NT2/D1 (cell line): ENCODE measurements around the gene CSNK2A1.

Experiments
- DNase-seq: peaks from one replicate; pipeline ENCODE4 v3.0.0-alpha.2; 2011; ENCODE audit warnings: low read depth, low spot score
- H3K27me3 ChIP-seq: 2 replicates; pipeline ENCODE4 v1.6.0; 2011; ENCODE audit warnings: mild to moderate bottlenecking; ENCODE audit not compliant: insufficient read length, insufficient read depth
- H3K36me3 ChIP-seq: 2 replicates; pipeline ENCODE4 v1.6.1; 2011; ENCODE audit warnings: mild to moderate bottlenecking, low read length, mixed read lengths; ENCODE audit not compliant: insufficient read depth, insufficient read length
- H3K4me1 ChIP-seq: 2 replicates; pipeline ENCODE4 v1.5.1; 2011; ENCODE audit not compliant: insufficient read depth, insufficient read length
- H3K4me3 ChIP-seq: 2 replicates; pipeline ENCODE4 v1.5.1; 2011; ENCODE audit warnings: low read depth; ENCODE audit not compliant: insufficient read length
- H3K9ac ChIP-seq: 2 replicates; pipeline ENCODE4 v1.6.0; 2011; ENCODE audit warnings: low read depth; ENCODE audit not compliant: insufficient read length
- H3K9me3 ChIP-seq: 2 replicates; pipeline ENCODE4 v1.5.1; 2011; ENCODE audit warnings: mild to moderate bottlenecking, low read length; ENCODE audit not compliant: insufficient read depth
- SUZ12 ChIP-seq: IDR thresholded peaks from 2 replicates; pipeline ENCODE4 v1.6.1; 2011; ENCODE audit not compliant: insufficient read length, insufficient read depth; ENCODE audit errors: extremely low read depth
- YY1 ChIP-seq: IDR thresholded peaks from 2 replicates; pipeline ENCODE4 v1.6.1; 2011; ENCODE audit not compliant: insufficient read length, insufficient read depth
- ZNF274 ChIP-seq: IDR thresholded peaks from 2 replicates; pipeline ENCODE4 v1.6.1; 2011; ENCODE audit warnings: mild to moderate bottlenecking, low read depth, low read length

The CSNK2A1 gene

DNA sequence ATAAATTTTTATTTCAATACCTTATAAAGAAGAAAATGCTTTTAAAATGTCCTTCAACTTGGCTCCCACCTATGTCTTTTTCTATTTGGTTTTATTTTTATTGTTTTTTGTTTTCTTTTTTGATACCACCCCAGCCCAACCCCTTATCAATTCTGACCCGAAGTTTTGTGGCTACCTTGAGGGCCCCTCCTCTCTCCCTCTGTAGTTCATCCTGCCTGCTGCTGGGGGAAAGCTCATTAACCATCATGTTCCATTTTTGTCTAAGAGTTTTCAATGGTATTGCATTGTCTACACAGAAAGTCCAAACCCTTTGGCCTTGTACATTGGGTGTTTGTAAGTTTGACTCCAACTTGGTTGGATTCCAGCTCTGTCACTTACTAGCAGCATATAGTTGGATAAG is 5.3 kb upstream of the CSNK2A1 start:
- H3K4me1 ChIP-seq = peaks cover 3% of the 10 kb centered on the region
- no peaks in the 10 kb centered on the region for H3K9me3 ChIP-seq
- H3K9ac ChIP-seq = no peak overlapping the region
- no peaks in the 10 kb centered on the region for H3K27me3 ChIP-seq
- H3K36me3 ChIP-seq = no peaks in the 10 kb centered on the region
- DNase-seq = no peak
- TF ChIP-seq ZNF274 = no peak
- no peak for TF ChIP-seq YY1
- TF ChIP-seq SUZ12 = no peak
- no peak overlapping the region for H3K4me3 ChIP-seq

DNA sequence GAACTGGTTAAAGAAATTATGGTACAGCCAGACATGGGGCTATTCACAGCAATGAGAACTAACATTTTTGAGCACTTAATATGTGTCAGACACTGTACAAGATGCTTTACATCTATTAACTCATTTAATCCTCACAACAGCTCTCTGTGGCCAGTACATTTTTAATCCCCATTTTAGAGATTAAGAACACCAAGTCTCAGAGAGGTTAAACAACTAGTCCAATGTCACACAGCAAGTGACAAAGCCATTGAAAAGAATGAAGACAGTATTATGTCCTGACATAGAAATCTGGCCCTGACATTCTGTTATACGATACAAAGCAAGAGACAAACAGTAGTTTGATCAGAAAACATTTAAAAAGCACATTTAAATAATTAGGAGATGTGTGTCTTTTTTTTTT is 3.8 kb upstream of the CSNK2A1 start:
- no peak overlapping the region for H3K9ac ChIP-seq

GRCh38 chr20:546353-546752 is 2.8 kb upstream of the CSNK2A1 start:
- TF ChIP-seq SUZ12 = no peak
- no peak for TF ChIP-seq YY1
- no peak for TF ChIP-seq ZNF274
- DNase-seq = no peak
- H3K4me3 ChIP-seq = no peak overlapping the region
- no peaks in the 10 kb centered on the region for H3K36me3 ChIP-seq
- H3K9ac ChIP-seq = no peak overlapping the region
- H3K27me3 ChIP-seq = no peaks in the 10 kb centered on the region
- peaks cover 3% of the 10 kb centered on the region for H3K4me1 ChIP-seq
- no peaks in the 10 kb centered on the region for H3K9me3 ChIP-seq

More for the DNA sequence above, 3.8 kb upstream of the CSNK2A1 start:
- no peaks in the 10 kb centered on the region for H3K9me3 ChIP-seq
- peaks cover 3% of the 10 kb centered on the region for H3K4me1 ChIP-seq
- no peaks in the 10 kb centered on the region for H3K27me3 ChIP-seq
- TF ChIP-seq SUZ12 (no peak), ZNF274 (no peak), YY1 (no peak)
- no peak for DNase-seq
- no peak overlapping the region for H3K4me3 ChIP-seq
- H3K36me3 ChIP-seq = no peaks in the 10 kb centered on the region

GRCh38 chr20:544153-544725 is 649 bp upstream of the CSNK2A1 start:
- peaks cover 10% of the 10 kb centered on the region for H3K36me3 ChIP-seq
- no peak for TF ChIP-seq SUZ12
- no peak for TF ChIP-seq YY1
- TF ChIP-seq ZNF274 = no peak
- peak overlapping the region; percentile 84 for H3K4me3 ChIP-seq
- H3K9me3 ChIP-seq = no peaks in the 10 kb centered on the region
- DNase-seq = no peak
- peaks cover 5% of the 10 kb centered on the region for H3K4me1 ChIP-seq
- H3K9ac ChIP-seq = peak overlapping the region; percentile 92
- no peaks in the 10 kb centered on the region for H3K27me3 ChIP-seq

DNA sequence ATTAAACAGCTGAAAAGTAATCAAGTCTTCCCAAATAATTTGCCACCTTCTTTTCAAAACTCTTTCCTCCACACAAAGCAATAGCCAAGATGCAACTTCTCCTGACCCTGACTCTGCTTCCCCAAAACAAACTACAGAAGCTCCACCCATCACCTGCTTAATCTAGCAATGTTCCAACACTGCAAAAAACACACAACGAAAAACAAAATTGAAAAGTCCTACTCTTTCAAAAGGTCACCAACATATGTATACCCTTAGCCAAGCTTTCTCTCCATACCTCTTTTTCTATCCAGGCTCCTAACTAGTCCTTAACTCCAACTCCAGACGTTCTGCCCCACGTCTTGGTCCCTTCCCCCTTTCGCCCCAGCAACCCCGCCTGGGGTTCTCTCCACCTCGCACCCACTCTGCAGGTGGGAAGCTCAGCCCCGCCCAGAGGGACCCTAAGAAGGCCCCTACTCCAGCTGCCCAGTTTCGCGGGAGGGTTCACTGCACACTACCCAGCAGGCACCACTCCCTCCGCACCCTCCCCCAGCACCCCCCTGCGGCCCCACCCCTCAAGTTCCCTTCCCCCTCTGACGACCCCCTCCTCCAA is 717 bp downstream of the CSNK2A1 start:
- no peak for TF ChIP-seq SUZ12
- no peak for TF ChIP-seq YY1
- no peak for TF ChIP-seq ZNF274
- H3K27me3 ChIP-seq = no peaks in the 10 kb centered on the region
- peaks cover 5% of the 10 kb centered on the region for H3K4me1 ChIP-seq
- no peak for DNase-seq
- H3K9me3 ChIP-seq = no peaks in the 10 kb centered on the region
- H3K4me3 ChIP-seq = peak overlapping the region; percentile 84
- H3K36me3 ChIP-seq = peaks cover 17% of the 10 kb centered on the region
- H3K9ac ChIP-seq = peak overlapping the region; percentile 92

DNA sequence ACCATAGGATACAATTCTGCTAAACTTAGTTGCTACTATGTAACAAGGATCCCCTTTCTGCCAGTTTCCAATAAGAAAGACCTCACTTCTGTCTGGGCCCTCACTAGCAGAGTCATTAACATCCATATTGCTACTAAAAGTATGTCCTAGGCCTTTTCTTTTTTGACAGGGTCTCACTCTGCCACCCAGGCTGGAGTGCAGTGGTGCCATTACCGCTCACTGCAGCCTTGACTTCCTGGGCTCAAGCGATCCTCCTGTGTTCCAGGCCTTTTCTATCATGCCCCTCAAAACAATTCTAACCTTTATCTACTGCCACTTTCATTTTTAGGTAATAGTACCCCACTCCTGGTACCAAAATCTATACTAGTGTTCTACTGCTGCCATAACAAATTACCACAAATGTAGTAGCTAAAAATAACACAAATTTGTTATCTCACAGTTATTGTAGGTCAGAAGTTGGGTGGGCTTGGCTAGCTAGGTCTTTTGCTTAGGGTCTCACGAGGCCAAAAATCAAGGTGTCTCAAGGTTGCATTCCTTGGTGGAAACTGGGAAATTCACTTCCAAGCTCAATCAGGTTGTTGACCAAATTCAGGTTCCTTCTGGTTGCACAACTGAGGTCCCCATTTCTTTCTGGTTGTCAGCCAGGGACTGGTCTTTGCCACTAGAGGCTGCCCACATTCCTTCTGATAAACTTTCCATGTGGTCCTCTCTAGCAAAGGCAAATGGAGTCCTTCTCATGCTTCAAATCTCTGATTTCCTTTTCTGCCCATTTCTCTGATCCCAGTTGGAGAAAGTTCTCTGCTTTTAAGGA is 3.0 kb downstream of the CSNK2A1 start:
- H3K4me1 ChIP-seq = peaks cover 5% of the 10 kb centered on the region
- no peak for DNase-seq
- no peaks in the 10 kb centered on the region for H3K27me3 ChIP-seq
- no peaks in the 10 kb centered on the region for H3K9me3 ChIP-seq
- H3K36me3 ChIP-seq = peaks cover 17% of the 10 kb centered on the region
- TF ChIP-seq ZNF274 (no peak), SUZ12 (no peak), YY1 (no peak)
- peak overlapping the region; percentile 1 for H3K4me3 ChIP-seq
- H3K9ac ChIP-seq = peak overlapping the region; percentile 38

DNA sequence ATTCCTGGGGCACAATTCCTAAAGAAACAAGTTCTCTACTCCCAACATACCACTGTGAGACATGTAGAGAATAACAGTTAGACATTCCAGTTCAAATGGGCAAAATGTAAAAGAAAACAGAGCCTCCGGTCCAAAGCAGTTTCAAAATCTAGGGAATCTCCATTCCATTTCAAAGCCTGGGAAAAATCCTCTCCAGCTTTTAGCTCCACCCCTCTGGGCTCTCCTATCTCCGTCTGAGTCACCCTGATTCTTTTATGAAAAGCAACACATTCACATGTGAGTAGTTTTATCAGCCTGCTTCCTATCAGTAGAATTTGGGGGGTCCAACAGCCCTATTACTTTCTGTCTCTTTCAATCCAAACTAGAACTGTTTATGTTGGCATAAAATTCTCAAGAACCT is 3.7 kb downstream of the CSNK2A1 start:
- no peak for DNase-seq

More for the DNA sequence above, 3.7 kb downstream of the CSNK2A1 start:
- Histone ChIP-seq H3K36me3 (peaks cover 17% of the 10 kb centered on the region), H3K4me3 (peak overlapping the region; percentile 1), H3K9me3 (no peaks in the 10 kb centered on the region), H3K9ac (no peak overlapping the region), H3K4me1 (peaks cover 5% of the 10 kb centered on the region), H3K27me3 (no peaks in the 10 kb centered on the region)
- TF ChIP-seq YY1 (no peak), SUZ12 (no peak), ZNF274 (no peak)
